ENCODE measurements around the gene LIN52.

LIN52 gene

GRCh38 chr14:74239848-74240793, 155.4 kb downstream of the LIN52 start:
- no peak for DNase-seq

DNA sequence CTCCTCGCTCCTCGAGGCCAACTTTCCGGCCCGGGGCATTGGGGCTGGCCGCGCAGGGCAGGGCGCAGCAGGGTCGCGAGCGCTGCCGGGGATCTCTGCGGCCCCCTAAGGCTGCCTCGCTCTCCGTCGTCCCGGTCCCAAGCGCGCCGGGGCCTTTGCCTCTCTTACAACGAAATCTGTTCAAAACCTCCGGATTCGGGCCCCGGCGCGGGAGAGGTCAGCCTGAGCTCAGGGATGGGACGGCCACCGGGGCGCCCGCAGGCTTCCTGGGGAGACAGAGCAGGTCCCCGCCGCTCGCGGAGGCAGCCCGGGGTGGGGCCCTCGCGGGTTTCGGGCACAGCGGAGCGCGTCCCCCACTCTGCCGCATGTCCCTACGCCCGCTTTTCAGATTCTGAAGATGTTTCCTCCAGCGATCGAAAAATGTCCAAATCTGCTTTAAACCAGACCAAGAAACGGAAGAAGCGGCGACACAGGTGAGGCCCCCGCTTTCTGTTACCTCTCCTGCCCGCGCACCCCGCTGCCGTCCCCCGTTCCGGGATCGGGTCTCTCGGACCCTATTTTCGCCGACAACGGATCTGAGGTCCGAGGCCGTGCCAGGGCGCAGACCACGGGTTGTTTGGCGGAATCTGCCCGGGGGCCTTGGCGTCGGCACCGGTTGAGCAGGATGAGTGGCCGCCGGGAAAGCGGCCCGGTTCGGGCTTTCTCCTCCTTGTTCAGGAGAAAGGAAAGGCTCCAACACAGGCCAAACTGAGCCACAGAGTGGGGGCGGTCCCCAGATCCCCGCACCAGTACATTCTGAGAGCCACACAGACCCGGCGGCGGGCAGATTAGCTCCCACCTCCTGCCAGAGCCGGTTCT, 156.3 kb downstream of the LIN52 start:
- DNase-seq, result no peak

GRCh38 chr14:74241652-74242017, 156.9 kb downstream of the LIN52 start:
- no peak for DNase-seq

- no peak for DNase-seq
Observed at GRCh38 chr14:74242021-74242779, 157.4 kb downstream of the LIN52 start.

DNA sequence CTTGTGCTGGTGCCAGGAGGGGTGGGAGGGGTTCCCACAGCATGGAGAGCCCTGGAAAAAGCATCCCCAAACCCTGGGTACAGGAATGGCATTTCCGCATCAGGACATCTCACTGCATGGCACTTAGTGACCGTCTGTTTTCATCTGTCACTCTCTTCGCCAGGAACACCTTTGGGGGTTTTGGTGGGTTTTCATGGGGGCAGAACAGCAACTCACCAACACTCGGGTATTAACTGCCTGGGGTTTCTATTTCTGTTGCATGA, 158.0 kb downstream of the LIN52 start:
- DNase-seq, result no peak

- DNase-seq, result no peak
Observed at GRCh38 chr14:74243051-74243450, 158.3 kb downstream of the LIN52 start.

DNA sequence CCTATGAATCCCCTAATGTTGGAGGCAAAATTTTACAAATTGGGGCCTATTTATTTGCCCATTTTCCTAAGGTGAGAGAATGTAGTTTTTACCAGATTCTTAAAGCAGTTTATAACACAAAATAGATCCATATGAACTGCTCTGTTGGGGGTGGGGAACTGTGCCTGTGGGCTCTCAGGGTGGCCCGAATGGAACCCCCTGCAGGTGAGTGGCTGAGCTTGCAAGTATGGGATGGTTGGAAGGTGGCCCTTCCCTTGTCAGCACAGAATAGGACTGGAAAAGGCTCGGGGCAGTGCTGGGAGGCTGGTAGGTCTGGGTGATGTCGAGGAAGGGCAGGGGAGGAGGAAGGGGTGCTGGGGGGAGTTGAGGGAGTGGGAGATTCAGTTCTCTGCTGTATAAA, 159.4 kb downstream of the LIN52 start:
- no peak for DNase-seq

DNA sequence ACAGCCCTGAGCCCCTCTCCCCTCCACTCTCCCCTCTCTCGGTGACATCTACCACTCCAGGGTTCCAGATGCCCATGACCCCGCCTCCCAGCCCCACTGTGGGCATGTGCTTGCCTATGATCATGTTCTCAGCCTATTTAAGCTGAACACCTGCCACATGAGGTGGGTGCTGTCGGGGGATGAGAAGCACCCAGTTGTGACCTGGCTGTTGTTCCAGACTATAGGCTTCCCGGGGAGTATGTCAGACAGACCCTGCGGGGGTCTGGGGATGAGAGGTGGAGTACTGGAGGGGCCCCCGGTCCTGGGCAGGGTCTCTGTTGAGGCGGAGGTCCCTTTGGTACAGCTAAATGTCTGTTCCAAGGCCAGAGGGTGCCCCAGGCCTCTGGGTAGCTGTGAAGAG, 160.5 kb downstream of the LIN52 start:
- DNase-seq, result no peak

- DNase-seq, result no peak
Observed at GRCh38 chr14:74246542-74246941, 161.8 kb downstream of the LIN52 start.

DNA sequence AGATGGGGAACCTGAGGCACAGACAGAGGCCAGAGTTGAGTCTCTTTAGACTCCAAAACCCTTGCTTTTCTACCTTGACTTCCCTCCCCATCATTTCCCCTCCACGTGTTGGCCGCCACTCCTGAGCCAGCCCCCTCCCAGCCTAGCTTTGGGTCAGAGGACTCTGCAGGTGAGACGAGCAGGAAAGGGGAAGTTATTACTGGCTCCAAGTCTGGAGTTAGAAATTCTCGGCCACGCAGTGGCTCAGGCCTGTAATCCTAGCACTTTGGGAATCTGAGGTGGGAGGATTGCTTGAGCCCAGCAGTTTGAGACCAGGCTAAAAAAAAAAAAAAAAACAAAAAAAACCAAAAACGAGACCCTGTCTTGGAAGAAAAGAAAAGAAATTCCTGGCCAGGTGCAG, 163.3 kb downstream of the LIN52 start:
- DNase-seq, result no peak

GRCh38 chr14:74249433-74250375, 164.9 kb downstream of the LIN52 start:
- DNase-seq, result no peak

All from NCI-H1417 (cell line).